ENCODE data around the gene SHC1.
A peak's percentile ranks its signal among the peaks of the same experiment; 100 is the strongest.

Gene SHC1, protein sequence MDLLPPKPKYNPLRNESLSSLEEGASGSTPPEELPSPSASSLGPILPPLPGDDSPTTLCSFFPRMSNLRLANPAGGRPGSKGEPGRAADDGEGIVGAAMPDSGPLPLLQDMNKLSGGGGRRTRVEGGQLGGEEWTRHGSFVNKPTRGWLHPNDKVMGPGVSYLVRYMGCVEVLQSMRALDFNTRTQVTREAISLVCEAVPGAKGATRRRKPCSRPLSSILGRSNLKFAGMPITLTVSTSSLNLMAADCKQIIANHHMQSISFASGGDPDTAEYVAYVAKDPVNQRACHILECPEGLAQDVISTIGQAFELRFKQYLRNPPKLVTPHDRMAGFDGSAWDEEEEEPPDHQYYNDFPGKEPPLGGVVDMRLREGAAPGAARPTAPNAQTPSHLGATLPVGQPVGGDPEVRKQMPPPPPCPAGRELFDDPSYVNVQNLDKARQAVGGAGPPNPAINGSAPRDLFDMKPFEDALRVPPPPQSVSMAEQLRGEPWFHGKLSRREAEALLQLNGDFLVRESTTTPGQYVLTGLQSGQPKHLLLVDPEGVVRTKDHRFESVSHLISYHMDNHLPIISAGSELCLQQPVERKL

GRCh38 chr1:154970631-154971340 is at the start of gene SHC1:
SHC1 (minus strand) TSS chr1:154970747; CDS start chr1:154970526, 221 bp downstream.
- DNase-seq, result no peak

DNA sequence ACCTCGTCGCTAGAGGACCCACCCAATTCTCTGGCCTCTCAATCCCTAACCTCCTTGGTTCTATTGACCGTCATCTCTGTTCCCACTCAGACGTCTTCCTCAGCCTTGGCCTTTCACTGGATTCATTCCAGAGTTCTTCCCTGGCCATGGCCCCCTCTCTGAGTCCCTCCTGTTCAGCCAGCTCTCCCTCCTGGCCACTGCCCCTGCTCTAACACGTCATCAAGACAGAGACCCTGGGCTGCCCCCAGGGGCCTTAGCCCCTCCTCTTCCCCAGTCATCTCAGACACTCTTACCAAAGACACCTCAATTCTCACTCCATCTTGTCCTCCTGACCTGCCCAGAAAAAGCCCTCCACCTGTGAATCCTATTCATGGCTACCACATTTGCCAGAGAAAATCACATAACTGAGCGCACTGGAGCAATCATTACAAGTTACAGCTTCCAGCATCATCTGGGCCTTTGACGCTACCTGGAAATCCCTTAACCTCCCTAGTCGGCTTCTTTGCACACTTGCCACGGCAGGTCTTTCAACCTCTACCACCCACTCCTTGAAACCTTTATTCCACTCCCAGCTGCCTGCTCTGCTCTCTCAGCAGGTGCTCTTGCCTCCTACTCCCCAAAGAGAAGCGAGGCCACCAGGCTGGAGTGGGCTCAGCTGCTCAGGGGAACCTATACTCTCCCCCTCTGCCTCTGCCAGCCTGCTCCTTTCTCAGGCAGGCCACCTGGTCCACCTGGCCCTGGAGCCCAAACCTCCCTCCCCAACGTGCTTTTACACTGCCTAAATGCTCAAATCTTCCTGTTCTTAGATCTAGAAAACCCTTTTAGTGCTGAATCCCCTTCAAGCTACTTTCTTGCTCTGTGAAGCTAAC is 49.1 kb upstream of the SHC1 start:
- no peak for DNase-seq

- no peak for DNase-seq
Measured at GRCh38 chr1:155018617-155019348, 48.2 kb upstream of the SHC1 start.

DNA sequence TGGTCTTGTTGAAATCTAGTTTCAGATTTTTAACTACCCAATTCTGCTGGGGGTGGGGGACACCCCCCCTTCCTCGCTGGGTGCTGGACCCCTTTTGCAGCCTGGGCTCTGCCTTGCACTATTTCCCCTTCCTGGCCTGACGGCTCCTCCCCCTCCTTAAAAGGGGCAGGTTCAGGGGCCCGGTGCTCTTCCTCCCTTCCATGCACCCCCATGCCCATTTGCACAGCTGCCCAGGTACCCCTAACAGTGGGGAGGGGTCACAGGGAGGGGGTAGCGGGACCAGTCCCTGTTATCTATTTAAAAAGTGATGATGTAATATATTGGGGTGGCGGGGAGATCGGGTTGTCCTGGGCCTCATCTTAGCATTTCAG is 47.4 kb upstream of the SHC1 start:
- DNase-seq, result no peak

GRCh38 chr1:155017041-155017945 is 46.7 kb upstream of the SHC1 start:
- DNase-seq, result peak; percentile 93

DNA sequence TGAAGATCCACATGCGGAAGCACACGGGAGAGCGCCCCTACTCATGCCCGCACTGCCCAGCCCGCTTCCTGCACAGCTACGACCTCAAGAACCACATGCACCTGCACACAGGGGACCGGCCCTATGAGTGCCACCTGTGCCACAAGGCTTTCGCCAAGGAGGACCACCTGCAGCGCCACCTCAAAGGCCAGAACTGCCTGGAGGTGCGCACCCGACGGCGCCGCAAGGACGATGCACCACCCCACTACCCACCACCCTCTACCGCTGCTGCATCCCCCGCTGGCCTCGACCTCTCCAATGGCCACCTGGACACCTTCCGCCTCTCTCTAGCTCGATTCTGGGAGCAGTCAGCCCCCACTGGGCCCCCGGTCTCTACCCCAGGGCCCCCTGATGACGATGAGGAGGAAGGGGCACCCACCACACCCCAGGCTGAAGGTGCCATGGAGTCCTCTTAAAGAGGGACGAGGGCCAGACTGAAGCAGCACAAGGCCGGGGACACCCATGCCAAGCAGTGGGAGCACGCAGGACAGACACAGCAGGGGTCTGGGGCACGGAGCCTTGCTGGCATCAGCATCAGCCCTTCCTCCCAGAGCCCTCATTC is 45.8 kb upstream of the SHC1 start:
- no peak for DNase-seq

- no peak for DNase-seq
Measured at GRCh38 chr1:155015527-155016230, 45.1 kb upstream of the SHC1 start.

DNA sequence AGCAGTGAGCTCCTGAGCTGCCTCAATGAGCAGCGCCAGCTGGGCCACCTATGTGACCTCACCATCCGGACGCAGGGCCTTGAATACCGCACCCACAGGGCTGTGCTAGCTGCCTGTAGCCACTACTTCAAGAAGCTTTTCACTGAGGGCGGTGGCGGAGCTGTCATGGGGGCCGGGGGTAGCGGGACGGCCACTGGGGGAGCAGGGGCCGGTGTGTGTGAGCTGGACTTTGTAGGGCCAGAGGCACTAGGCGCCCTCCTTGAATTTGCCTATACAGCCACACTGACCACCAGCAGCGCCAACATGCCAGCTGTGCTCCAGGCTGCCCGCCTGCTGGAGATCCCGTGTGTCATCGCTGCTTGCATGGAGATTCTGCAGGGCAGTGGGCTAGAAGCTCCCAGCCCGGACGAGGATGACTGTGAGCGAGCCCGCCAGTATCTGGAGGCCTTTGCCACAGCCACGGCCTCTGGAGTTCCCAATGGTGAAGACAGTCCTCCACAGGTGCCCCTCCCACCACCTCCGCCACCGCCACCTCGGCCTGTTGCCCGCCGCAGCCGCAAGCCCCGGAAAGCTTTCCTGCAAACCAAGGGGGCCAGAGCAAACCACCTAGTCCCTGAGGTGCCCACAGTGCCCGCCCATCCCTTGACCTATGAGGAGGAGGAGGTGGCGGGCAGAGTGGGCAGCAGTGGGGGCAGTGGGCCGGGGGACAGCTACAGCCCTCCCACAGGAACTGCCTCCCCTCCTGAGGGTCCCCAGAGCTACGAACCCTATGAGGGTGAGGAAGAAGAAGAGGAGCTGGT is 44.4 kb upstream of the SHC1 start:
- DNase-seq, result no peak

GRCh38 chr1:155013632-155014031 is 43.1 kb upstream of the SHC1 start:
- peak; percentile 44 for DNase-seq

DNA sequence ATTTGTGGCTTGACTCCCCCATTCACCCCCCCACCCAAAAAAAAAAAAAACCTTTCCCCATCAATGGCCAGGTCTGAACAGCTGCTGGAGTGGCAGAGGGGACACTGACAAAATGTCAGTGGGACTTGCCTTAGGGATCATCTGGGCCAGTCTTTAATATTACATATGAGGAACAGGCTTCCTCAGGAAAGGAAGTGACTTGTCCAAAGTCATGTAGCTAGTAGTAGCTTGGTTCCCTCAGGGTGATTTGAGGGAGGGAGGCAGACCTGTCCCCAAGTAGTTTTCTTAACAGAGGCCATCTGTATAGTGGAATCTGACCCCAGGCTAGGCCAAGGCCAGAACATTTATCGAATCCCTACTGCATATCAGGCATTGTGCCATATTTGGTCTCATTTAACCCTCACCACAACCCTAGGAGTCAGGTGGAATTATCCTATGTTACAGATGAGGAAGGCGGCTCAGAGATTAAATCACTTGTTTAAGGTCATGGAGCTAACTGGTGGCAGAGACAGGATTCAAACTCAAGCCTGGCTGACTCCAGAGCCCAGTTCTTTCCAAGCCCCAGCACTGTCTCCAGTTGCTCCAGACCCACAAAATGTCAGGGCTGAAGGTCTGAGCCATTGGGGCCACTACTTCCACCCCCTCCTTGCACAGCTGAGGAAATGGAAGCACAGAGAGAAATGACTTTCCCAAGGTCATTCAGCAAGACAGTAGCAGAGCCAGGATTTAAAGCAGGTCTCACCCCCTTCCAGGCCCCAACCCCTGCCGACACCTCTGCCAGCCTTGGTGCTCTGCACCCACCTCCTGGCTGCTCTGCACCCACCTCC is 42.4 kb upstream of the SHC1 start:
- no peak for DNase-seq

- no peak for DNase-seq
Measured at GRCh38 chr1:155012026-155012546, 41.5 kb upstream of the SHC1 start.

DNA sequence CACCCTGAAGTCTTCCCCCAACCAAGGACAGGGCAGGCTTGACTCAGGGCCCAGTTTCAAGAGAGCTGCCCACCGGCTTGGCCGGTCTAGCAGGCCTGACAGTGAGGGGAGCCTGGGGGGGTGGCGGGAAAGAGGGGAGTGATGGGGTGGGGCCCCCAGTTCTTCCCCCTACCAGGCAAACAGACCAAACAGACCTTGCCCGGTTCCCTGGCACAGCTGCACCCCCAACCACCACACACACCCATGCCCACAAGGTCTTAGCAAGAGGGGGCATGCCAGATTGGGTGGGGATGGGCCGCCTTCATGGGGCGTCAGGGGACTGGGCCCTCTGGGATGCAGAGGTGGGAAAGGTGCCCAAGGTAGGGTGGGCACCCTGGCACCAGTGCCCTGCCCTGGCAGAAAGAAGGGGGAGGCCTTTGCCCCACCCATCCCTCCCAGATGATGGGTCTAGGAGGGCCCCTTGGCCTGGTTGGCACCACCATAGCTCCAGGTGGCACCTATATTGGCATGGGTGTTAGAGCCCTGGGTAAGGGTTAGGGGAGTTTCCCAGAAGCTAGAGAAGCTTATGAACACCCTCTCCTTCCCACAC is 41.0 kb upstream of the SHC1 start:
- no peak for DNase-seq

DNA sequence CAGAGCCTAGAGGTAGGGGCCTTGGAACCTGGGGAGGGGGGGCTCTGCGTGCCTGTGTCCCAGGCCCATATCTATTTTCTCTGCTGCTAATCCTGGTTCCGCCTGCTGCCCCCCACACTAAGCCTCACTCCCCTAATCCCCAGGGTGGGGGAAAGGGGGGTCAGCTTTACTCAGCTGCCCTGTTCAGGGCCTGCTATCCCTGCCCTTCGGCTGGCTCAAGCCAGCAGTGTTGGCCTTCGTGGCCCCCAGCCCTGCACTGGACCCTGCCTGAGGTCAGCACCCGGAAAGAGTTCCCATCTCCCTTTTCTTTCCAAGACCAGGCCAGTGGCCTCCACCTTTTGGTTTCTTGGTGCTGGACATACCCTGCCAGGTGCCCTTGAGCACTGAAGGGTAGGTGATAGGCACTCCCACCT is 40.5 kb upstream of the SHC1 start:
- DNase-seq, result no peak

DNA sequence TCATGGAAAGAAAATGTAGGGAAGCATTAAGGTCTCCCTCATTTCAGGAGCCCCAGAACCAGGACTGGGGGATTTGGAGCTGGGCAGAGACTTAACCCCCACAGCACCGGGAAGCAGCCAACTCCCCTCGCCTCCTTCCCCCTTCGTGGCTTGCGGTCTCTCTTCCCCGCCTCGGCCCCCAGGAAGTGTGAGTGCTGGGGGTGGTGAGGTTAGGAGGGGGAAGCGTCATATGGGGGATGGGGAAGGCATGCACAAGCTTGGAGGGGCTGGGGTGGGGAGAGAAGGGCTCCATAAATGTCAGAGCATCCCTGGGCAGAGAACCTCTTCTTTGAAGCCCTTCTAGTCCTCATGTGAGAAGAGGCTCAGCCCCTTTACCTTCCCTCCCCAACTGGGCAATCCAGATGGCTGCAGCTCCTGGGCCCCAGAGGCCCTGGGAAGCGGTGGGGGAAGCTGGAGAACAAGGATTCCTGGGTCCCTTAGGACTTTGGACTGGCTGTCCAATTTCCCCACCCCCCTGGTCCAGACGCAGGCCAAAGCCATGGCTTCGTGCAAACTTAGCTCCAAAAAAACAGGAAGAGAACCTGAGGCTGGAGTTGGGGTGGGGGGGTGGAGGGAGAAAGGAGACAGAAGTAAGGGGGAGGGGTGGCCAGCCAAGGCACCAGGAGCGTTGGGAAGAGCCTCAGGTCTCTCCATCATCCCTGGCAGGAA is 39.8 kb upstream of the SHC1 start:
- no peak for DNase-seq

DNA sequence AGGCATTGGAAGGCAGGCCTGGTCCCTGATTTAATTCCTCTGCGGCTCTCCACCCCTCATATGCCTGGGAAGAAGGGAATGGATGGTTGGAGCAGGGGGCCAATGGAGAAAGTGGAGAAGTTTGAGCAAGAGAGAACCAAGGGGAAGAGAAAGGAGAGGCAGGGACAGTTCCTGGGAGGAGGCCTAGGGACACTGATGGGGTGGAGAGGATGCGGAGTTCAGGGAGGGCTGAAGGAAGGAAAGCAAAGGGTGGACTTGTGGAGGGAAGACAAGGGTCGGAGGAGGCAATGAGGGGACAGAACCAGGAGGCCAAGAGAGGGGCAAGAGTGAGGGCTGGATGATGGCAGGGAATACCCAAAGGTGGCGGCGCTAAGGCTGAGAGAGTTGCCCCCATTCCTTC is 39.2 kb upstream of the SHC1 start:
- no peak for DNase-seq

GRCh38 chr1:155009221-155009711 is 38.7 kb upstream of the SHC1 start:
- DNase-seq, result peak; percentile 43

All from activated T-cell treated with anti-CD3 and anti-CD28 coated beads, Interleukin-2, amount 50 U/mL, for 1 hour (primary cell).